ENCODE results near the gene DOCK2. TPM values are rescaled to one million over a fixed set of nuclear protein-coding genes. Genes with fewer than 3 reads are reported as not detected.

DOCK2 gene
- total and polyA plus RNA-seq, 2 of the 8 experiments (the other 6 are each of a cell fraction or from before 2014, with no cell fraction given) = 3.9 to 5.7 TPM

- Histone ChIP-seq H3K27me3 (replicated peaks in 1 of 4; ENCODE audit: control insufficient read depth in 3 of 4, extremely low read depth in 1 of 4, insufficient read depth in 3 of 4, low read length in 3 of 4) (no peaks in the 10 kb centered on the region), H3K18ac (ENCODE audit: extremely low read depth, low read length) (no peak overlapping the region), H2BK15ac (ENCODE audit: low read length) (no peak overlapping the region), H3K4me1 (replicated peaks in 1 of 4; ENCODE audit: control insufficient read depth in 3 of 4, insufficient read depth in 4 of 4, low read length in 3 of 4) (no peaks in the 10 kb centered on the region), H2BK20ac (ENCODE audit: low read length) (no peak overlapping the region), H3K36me3 (ENCODE audit: control insufficient read depth in 2 of 4, insufficient read depth in 4 of 4, low read length in 3 of 4) (no peaks in the 10 kb centered on the region), H3K4me3 (ENCODE audit: extremely low read depth in 1 of 4, insufficient read depth in 2 of 4, low read depth in 3 of 4, low read length in 4 of 4) (no peak overlapping the region), H3K79me2 (ENCODE audit: control insufficient read depth in 1 of 2, insufficient read depth in 2 of 2, low read length in 2 of 2) (no peaks in the 10 kb centered on the region), H3K23ac (ENCODE audit: insufficient read length) (no peak overlapping the region), H4K20me1 (replicated peaks in 1 of 2; ENCODE audit: control insufficient read depth in 1 of 2, insufficient read depth in 2 of 2, low read length in 2 of 2) (no peaks in the 10 kb centered on the region), H3K4ac (replicated peaks; ENCODE audit: insufficient read length, low read depth, low read length) (no peak overlapping the region), H3K4me2 (ENCODE audit: insufficient read depth in 1 of 2, low read depth in 2 of 2, low read length in 2 of 2) (no peak overlapping the region), H4K91ac (replicated peaks; ENCODE audit: insufficient read length, low read length) (no peak overlapping the region), H3K9ac (replicated peaks in 1 of 4; ENCODE audit: extremely low read depth in 1 of 4, low read depth in 3 of 4, low read length in 3 of 4) (no peak overlapping the region), H2BK12ac (ENCODE audit: low read depth, low read length) (no peak overlapping the region), H3K23me2 (ENCODE audit: low read depth, low read length) (no peaks in the 10 kb centered on the region), H3K79me1 (ENCODE audit: low read depth, low read length) (no peaks in the 10 kb centered on the region), H3K9me3 (ENCODE audit: insufficient read depth in 2 of 2, low read depth in 1 of 2, low read length in 1 of 2) (no peaks in the 10 kb centered on the region), H2AFZ (ENCODE audit: low read length) (no peak overlapping the region), H2BK120ac (replicated peaks; ENCODE audit: low read depth, low read length) (no peak overlapping the region), H2BK5ac (ENCODE audit: low read depth, low read length) (no peak overlapping the region), H3K56ac (replicated peaks; ENCODE audit: insufficient read length, low read depth, low read length) (no peak overlapping the region), H4K8ac (ENCODE audit: extremely low read depth, insufficient read depth, low read length) (no peak overlapping the region), H3K27ac (ENCODE audit: low read depth, low read length) (no peak overlapping the region), H4K5ac (ENCODE audit: insufficient read length, low read depth, low read length) (no peak overlapping the region), H2AK5ac (ENCODE audit: low read depth, low read length) (no peak overlapping the region), H3K14ac (ENCODE audit: insufficient read length) (no peak overlapping the region)
- DNase-seq (ENCODE audit: low read depth in 1 of 2, low spot score in 2 of 2) = no peak
- no peak for FAIRE-seq
- 95% methylated on average over 7 of the region's 7 CpGs; no CpG with 5 or more reads in 1 of the 2 experiments for WGBS, 2 experiments (ENCODE audit: extremely low coverage in 1 of 2, insufficient coverage in 1 of 2, insufficient read length in 1 of 2, insufficient replicate concordance in 2 of 2, low coverage in 1 of 2, low lambda C conversion rate in 2 of 2, missing lambda C conversion rate in 1 of 2)
- ChIA-PET POLR2A (ENCODE audit: partially characterized antibody) (no interaction called here), CTCF (ENCODE audit: partially characterized antibody) (interaction anchor here (0.9 kb wide), 1 partner anchor 11 kb away, joined by 3 read pairs; no protein-coding TSS in a partner anchor)
- TF ChIP-seq CHD1 (IDR thresholded peaks at IDR 0.05; ENCODE audit: low read depth, low read length) (no peak), SIX5 (IDR thresholded peaks at IDR 0.05; ENCODE audit: low read depth, low read length) (no peak), YY1 (IDR thresholded peaks at IDR 0.05; ENCODE audit: low read depth, low read length) (no peak), SP4 (IDR thresholded peaks at IDR 0.05; ENCODE audit: low read length) (no peak), RFX5 (IDR thresholded peaks at IDR 0.05; ENCODE audit: borderline replicate concordance, low read depth, low read length) (no peak), SIRT6 (IDR thresholded peaks at IDR 0.05; ENCODE audit: low read length) (no peak)
These were observed 401.2 kb downstream of the DOCK2 start for GRCh38 chr5:170038241-170038640.
